ENCODE data around the gene IFNA6. TPM values are rescaled to one million over a fixed set of nuclear protein-coding genes. Genes with fewer than 3 reads are reported as not detected.

The IFNA6 gene
- total and polyA plus RNA-seq, 10 of the 15 experiments (the other 5 are each of a cell fraction or from before 2014, with no cell fraction given) = 0.04 TPM; not detected in 9

DNA sequence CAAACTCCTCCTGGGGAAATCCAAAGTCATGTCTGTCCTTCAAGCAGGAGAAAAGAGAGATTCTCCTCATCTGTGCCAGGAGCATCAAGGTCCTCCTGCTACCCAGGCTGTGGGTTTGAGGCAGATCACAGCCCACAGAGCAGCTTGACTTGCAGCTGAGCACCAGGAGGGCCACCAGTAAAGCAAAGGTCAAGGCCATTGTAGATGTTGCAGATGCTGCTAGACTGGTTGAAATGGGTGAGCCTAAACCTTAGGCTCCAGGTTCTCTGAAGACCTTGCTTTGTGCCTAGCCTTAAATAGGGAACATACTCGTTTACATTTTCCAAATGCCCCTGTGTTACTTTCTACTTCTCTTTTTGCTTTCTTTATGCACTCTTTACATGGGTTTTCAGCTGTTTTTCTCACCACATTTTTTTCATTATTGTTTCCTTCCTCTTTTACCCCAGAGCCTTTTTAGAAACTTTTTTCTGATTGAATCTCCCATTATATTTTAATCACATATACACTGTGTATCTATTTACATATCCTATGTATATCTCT lies 34.5 kb upstream of the IFNA6 start, which contains the start of gene IFNA2:
TSS of gene IFNA2 (minus strand) at position 268 of the 540 bp plus-strand sequence. CDS start at position 199, 69 bp downstream.
- Histone ChIP-seq H3K4me1 (ENCODE audit: control insufficient read depth, insufficient read depth, low read length) (peaks cover 17% of the 10 kb centered on the region), H3K36me3 (ENCODE audit: control insufficient read depth in 2 of 2, insufficient read depth in 2 of 2, low read length in 1 of 2) (no peaks in the 10 kb centered on the region), H3K27me3 (replicated peaks in 1 of 2; ENCODE audit: control insufficient read depth in 2 of 2, insufficient read depth in 2 of 2, low read length in 1 of 2) (no peaks in the 10 kb centered on the region), H4K20me1 (ENCODE audit: control insufficient read depth, insufficient read depth) (no peaks in the 10 kb centered on the region), H3K79me2 (ENCODE audit: control insufficient read depth, insufficient read depth, low read length) (no peaks in the 10 kb centered on the region), H3K27ac (ENCODE audit: control insufficient read depth, insufficient read depth) (peak within 1 kb of the TSS; percentile 54), H3K9me3 (replicated peaks; ENCODE audit: control insufficient read depth, insufficient read depth, low read length) (no peaks in the 10 kb centered on the region; the same call in 2 of the 3 replicates), H3K4me3 (no peak within 1 kb of the TSS), H3K9ac (ENCODE audit: control insufficient read depth, insufficient read depth, low read length) (no peak within 1 kb of the TSS), H2AFZ (ENCODE audit: control insufficient read depth, low read depth, low read length) (peak within 1 kb of the TSS; percentile 13), H3K4me2 (ENCODE audit: control insufficient read depth, insufficient read depth) (peak within 1 kb of the TSS; percentile 39)
- DNase-seq (ENCODE audit: low read depth, low spot score) = peak; percentile 46
- no TSS peak for BruUV-seq (replicated peaks)
- SMC1A ChIA-PET (ENCODE audit: uncharacterized antibody, unreplicated experiment) = interaction anchor here (1.0 to 2.1 kb wide), 4 partner anchors 10 to 51 kb away, joined by 3 to 5 read pairs (median 4); no protein-coding TSS in a partner anchor
- in situ Hi-C loops (cut with MboI) (no loop called here), intact Hi-C loops (cut with micrococcal nuclease; ENCODE audit: unreplicated experiment) (no loop called here)
- POLR2A ChIA-PET = interaction anchor here (1.2 kb wide), 1 partner anchor 54 kb away, joined by 3 read pairs; no protein-coding TSS in a partner anchor
- peak; percentile 31 for FAIRE-seq
- WGBS (ENCODE audit: insufficient coverage, insufficient replicate concordance, low lambda C conversion rate, missing lambda C conversion rate) = 7% methylated on average over 1 of the region's 1 CpG
- RAD21 ChIA-PET (ENCODE audit: unreplicated experiment) = interaction anchor here (0.9 to 1.9 kb wide), 6 partner anchors 11 to 55 kb away, joined by 3 to 6 read pairs (median 4); partner anchors contain the start of gene KLHL9
- CTCF ChIA-PET = interaction anchor here (0.9 to 4.2 kb wide), 5 partner anchors 10 to 59 kb away, joined by 3 to 37 read pairs (median 4); partner anchors contain the start of gene KLHL9
- ATAC-seq = peak; percentile 28
- TF ChIP-seq MTA3 (IDR thresholded peaks at IDR 0.05; ENCODE audit: borderline replicate concordance, low read length) (no peak), POLR2AphosphoS2 (IDR thresholded peaks at IDR 0.05; ENCODE audit: low read depth, low read length) (no peak), MTA2 (IDR thresholded peaks at IDR 0.05; ENCODE audit: low read depth) (peak; percentile 78), E2F4 (IDR thresholded peaks at IDR 0.05; ENCODE audit: low read depth, low read length) (no peak), MYB (IDR thresholded peaks at IDR 0.05; ENCODE audit: borderline replicate concordance, low read depth, low read length) (no peak), RBBP5 (conservative IDR thresholded peaks at IDR 0.05) (no peak), RCOR1 (conservative IDR thresholded peaks at IDR 0.05; ENCODE audit: low read depth, low read length) (no peak), CHD1 (IDR thresholded peaks at IDR 0.05; ENCODE audit: low read depth, low read length) (no peak), RUNX3 (IDR thresholded peaks at IDR 0.05; ENCODE audit: low read length) (peak; percentile 40), ZNF384 (IDR thresholded peaks at IDR 0.05; ENCODE audit: borderline replicate concordance, low read depth, low read length) (peak; percentile 48; the same call in 1 of the 2 replicates), IKZF1 (conservative IDR thresholded peaks at IDR 0.05) (peak; percentile 50; the same call in 1 of the 2 replicates), ESRRA (IDR thresholded peaks at IDR 0.05; ENCODE audit: low read length) (no peak), SIN3A (IDR thresholded peaks at IDR 0.05; ENCODE audit: low read depth, low read length) (no peak), EZH2 (IDR thresholded peaks at IDR 0.05; ENCODE audit: borderline replicate concordance, control insufficient read depth, low read depth, low read length) (no peak)
- TF ChIP-seq, protein P1, sequence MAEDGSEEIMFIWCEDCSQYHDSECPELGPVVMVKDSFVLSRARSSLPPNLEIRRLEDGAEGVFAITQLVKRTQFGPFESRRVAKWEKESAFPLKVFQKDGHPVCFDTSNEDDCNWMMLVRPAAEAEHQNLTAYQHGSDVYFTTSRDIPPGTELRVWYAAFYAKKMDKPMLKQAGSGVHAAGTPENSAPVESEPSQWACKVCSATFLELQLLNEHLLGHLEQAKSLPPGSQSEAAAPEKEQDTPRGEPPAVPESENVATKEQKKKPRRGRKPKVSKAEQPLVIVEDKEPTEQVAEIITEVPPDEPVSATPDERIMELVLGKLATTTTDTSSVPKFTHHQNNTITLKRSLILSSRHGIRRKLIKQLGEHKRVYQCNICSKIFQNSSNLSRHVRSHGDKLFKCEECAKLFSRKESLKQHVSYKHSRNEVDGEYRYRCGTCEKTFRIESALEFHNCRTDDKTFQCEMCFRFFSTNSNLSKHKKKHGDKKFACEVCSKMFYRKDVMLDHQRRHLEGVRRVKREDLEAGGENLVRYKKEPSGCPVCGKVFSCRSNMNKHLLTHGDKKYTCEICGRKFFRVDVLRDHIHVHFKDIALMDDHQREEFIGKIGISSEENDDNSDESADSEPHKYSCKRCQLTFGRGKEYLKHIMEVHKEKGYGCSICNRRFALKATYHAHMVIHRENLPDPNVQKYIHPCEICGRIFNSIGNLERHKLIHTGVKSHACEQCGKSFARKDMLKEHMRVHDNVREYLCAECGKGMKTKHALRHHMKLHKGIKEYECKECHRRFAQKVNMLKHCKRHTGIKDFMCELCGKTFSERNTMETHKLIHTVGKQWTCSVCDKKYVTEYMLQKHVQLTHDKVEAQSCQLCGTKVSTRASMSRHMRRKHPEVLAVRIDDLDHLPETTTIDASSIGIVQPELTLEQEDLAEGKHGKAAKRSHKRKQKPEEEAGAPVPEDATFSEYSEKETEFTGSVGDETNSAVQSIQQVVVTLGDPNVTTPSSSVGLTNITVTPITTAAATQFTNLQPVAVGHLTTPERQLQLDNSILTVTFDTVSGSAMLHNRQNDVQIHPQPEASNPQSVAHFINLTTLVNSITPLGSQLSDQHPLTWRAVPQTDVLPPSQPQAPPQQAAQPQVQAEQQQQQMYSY (CRISPR knock-in tag; IDR thresholded peaks at IDR 0.05) = no peak
- TF ChIP-seq, protein P2, sequence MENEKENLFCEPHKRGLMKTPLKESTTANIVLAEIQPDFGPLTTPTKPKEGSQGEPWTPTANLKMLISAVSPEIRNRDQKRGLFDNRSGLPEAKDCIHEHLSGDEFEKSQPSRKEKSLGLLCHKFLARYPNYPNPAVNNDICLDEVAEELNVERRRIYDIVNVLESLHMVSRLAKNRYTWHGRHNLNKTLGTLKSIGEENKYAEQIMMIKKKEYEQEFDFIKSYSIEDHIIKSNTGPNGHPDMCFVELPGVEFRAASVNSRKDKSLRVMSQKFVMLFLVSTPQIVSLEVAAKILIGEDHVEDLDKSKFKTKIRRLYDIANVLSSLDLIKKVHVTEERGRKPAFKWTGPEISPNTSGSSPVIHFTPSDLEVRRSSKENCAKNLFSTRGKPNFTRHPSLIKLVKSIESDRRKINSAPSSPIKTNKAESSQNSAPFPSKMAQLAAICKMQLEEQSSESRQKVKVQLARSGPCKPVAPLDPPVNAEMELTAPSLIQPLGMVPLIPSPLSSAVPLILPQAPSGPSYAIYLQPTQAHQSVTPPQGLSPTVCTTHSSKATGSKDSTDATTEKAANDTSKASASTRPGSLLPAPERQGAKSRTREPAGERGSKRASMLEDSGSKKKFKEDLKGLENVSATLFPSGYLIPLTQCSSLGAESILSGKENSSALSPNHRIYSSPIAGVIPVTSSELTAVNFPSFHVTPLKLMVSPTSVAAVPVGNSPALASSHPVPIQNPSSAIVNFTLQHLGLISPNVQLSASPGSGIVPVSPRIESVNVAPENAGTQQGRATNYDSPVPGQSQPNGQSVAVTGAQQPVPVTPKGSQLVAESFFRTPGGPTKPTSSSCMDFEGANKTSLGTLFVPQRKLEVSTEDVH (IDR thresholded peaks at IDR 0.05; ENCODE audit: low read depth, partially characterized antibody) = no peak
